GM19455 (cell line): ENCODE measurements around the gene HPN.
"Not testable (repeated sequence)": the region's sequence is repeated elsewhere in the genome, so short reads cannot be mapped to it uniquely, and the experiment has no call there.

ENCODE experiments used
- ATAC-seq: cut with Tn5 transposase; IDR thresholded peaks from one replicate; pipeline ENCODE4 v1.9.1; 2021; ENCODE audit not compliant: unreplicated experiment

Gene HPN

DNA sequence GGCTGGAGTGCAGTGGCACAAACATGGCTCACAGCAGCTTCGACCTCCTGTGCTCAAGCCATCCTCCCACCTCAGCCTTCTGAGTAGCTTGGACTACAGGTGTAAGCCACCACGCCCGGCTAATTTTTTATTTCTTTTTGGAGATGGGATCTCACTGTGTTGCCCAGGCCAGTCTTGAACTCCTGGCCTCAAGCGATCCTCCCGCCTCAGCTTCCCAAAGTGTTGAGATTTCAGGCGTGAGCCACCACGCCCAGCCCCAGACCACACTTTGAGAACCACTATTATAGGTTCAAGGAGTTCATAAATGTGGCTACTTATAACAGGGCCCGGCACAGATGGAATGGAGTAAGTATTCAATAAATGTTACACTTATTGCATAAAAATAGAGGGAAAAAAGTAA lies 14.5 kb upstream of the HPN start:
- ATAC-seq, result no peak

DNA sequence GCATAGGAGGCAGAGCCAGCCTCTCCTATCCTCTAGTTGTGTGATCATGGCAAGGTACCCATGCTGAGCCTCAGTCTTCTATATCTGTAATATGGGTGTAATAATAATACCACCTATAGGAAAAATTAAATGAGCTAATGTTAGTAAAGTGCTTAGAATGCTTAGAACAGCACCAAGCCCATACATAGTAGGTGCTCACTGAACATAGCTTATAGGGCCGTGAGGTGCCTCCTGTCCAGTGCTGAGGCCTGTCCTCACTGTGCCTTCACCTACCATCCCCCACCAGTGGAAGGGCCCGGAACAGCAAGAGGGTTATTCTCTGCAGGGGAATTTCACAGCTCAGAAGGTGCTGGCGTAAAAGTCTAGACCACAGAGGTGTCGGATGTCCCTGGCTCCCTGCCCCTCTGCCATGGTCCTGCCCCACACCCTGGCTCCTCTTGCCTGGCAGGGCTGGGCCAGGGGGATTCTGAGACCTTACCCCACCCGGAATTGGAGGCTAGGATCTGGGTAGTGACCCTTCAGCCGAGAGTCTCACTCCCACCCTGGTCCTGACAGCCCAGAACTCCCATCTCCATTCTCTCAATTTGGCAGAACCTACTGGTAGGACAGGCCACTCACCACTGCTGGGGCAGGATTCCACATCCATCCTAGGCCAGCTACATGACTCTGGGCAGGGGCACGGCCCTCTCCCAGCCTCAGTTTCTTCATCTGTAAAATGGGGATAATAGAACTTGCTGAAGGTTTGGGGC lies 13.5 kb upstream of the HPN start:
- no peak for ATAC-seq

DNA sequence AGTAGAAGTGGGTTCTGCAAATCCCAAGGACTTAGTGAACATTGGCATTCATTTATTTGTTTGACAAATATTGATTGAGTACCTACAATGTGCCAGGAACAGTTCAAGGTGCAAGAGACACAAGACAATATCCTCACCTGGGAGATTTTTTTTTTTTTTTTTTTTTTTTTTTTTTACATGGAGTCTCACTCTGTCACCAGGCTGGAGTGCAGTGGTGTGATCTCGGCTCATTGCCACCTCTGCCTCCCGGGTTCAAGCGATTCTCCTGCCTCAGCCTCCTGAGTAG lies 13.0 kb upstream of the HPN start:
- not testable (repeated sequence) for ATAC-seq

- ATAC-seq, result not testable (repeated sequence)
Observed at GRCh38 chr19:35029275-35029736, 12.2 kb upstream of the HPN start.

GRCh38 chr19:35029737-35030256 lies 11.7 kb upstream of the HPN start:
- ATAC-seq, result no peak

GRCh38 chr19:35030257-35031071 lies 11.1 kb upstream of the HPN start, which contains the start of gene SCN1B:
Gene SCN1B, plus strand, starts transcription at chr19:35030470. Its CDS starts 351 bp downstream, at chr19:35030821.
- ATAC-seq, result no peak

- ATAC-seq, result no peak
Observed at GRCh38 chr19:35031072-35031881, 10.2 kb upstream of the HPN start.

- no peak for ATAC-seq
Observed at GRCh38 chr19:35032356-35032865, 9.1 kb upstream of the HPN start.

DNA sequence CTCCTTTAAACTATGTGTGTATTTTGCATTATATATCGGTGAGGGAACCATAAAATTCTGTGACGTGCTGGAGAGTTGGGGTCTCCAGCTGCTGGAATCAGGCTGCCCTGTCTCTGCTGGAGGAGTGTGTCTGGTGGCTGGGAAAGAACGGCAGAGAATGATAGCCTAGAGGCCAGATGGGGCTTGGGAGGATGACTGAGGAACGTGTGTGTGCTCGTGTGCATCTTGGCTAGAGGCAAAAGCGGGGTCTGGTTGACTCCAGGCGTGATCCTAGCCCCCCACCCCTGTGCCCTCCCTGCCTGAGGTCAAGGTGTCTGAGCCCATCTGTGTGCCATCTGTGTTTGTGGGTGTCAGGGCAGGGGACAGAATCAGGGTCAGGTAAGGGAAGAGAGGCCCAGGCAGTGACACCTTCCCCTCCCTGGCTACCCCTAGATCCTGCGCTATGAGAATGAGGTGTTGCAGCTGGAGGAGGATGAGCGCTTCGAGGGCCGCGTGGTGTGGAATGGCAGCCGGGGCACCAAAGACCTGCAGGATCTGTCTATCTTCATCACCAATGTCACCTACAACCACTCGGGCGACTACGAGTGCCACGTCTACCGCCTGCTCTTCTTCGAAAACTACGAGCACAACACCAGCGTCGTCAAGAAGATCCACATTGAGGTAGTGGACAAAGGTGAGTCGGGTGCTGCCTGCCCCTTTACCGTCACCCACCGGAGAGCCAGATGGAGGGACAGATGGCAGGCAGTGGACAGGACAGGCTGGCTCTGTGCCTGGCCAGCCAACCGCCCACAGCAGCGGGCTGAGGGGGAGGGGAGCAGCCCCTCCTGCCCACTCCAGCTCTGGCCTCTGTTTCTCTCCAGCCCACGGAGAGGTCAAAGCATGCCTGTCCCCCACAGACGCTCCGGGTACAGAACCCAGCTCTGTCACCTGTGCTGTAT lies 8.2 kb upstream of the HPN start:
- no peak for ATAC-seq

DNA sequence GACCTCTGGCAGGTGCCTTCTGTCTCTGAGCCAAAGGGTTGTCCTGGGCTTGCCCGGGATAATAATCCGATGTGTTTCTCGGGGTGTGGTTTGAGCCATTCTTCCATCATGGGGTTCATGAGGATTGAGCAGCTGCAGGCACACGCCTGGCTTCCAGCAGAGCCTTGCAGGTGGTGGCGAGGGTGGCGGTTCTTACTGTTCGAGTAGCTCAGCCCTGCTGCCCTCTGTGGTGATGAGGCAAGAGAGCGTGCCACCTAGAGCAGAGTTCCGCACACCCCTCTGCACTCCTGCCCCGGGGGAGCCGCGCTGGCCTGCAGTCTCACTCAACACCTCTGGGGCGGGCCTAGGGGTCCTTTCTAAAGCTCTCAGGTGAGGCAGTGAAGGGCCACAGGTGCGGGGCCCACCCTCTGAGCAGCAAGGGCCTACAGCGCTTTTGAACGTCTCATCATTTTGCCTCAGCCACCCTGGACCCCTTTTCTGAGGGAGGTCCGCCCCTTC lies 7.5 kb upstream of the HPN start:
- ATAC-seq, result no peak

- no peak for ATAC-seq
Observed at GRCh38 chr19:35034588-35035382, 6.7 kb upstream of the HPN start.

GRCh38 chr19:35037716-35038622 lies 3.6 kb upstream of the HPN start:
- no peak for ATAC-seq

DNA sequence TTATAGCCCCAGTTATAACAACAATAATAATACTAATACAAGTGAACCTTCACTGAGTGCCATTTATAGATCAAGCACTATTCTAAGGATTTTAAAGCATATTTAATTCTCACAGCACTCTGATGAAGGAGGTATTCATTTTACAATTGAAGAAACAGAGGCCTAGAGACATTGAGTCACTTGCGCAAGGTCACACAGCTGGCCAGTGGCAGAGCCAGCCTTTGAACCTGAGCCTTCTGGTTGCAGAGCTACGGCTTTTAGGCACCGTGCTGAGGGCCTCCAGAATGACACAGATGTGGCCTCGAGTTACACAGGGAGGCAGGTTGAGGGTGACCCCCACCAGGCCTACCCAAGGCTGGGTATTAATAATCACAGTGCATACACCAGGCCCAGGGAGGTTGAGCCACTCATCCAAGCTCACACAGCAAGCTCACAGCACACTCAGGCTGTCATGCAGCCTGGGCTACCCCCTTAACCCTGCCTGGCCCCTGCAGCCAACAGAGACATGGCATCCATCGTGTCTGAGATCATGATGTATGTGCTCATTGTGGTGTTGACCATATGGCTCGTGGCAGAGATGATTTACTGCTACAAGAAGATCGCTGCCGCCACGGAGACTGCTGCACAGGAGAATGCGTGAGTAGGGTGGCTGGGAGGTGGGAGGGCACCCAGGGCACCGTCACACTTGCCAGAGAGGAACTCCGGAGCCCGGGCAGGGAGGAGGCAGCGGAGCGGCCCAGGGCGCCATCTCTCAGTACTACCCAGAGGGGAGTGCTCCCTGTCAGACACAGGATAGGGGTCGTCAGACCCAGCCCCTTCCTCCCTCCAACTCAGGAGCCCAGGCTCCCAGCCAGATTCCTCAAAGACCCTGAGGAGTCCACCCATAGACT lies 2.7 kb upstream of the HPN start:
- no peak for ATAC-seq

GRCh38 chr19:35039881-35040825 lies 1.4 kb upstream of the HPN start:
- ATAC-seq, result no peak

GRCh38 chr19:35040826-35041547 lies 534 bp upstream of the HPN start:
- no peak for ATAC-seq
